Spleen (tissue), 7 donors: ENCODE data around the gene SBF1.

Experiments
- CTCF ChIP-seq, 11 experiments: fragments of 200-600 bp in 7 of 11; fragments of 450-650 bp in 4 of 11; sonication (generic) in 4 of 11; IDR thresholded peaks in 8 of 11; conservative IDR thresholded peaks in 3 of 11; 1 replicate in 7 of 11; 2 replicates in 4 of 11; pipeline versions ENCODE4 v1.4.0 to v1.8.0; 2016 to 2021; ENCODE audit warnings: antibody characterized with exemption in 11 of 11, inconsistent platforms in 4 of 11, mild to moderate bottlenecking in 1 of 11
- POLR2A ChIP-seq, 3 donors: fragments of 450-650 bp; IDR thresholded peaks; one replicate each; pipeline ENCODE4 v1.5.1; 2017; ENCODE audit warnings: antibody characterized with exemption in 3 of 3, mild to moderate bottlenecking in 1 of 3
- POLR2AphosphoS5 ChIP-seq, 3 donors: sonication (generic); formaldehyde crosslinking; IDR thresholded peaks; one replicate each; pipeline ENCODE4 v1.5.1; 2017; ENCODE audit warnings: antibody characterized with exemption in 3 of 3
- donor health status: DM: no; HTN: no; CAD: no; lungs with moderate emphysema.
- donor health status: DM: no; HTN: no; CAD: no.
- donor health status: DM: no; HTN: no; CAD: no.

DNA sequence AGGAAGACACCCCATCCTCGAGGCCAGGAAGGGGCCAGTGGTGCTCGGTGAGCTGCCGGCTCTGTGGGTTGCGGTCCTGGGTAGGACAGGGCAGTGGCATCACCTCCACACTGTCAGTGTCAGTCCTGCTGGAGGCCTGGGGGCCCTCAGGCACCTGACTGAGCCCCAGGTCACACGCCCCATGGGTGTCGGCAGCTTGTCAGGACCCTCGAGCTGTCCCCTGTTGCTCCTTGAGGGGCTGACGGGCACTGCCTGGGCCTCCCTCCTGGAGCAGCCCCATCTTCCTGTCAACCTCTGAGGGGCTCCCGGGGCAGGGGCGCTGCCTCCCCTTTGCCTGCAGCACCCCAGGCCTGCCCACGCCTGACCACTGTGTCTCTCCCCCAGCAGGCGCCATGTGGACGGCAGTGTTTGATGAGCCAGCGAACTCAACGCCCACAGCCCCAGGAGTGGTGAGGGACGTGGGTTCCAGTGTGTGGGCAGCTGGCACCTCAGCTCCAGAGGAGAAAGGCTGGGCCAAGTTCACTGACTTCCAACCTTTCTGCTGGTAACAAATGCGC, 35.4 kb downstream of the SBF1 start:
- TF ChIP-seq POLR2AphosphoS5 (IDR thresholded peaks at IDR 0.05): peak in 1 of 3 donors; percentile 16
- TF ChIP-seq CTCF (IDR thresholded peaks at IDR 0.05 in 8 of 11, conservative IDR thresholded peaks at IDR 0.05 in 3 of 11): no peak
- TF ChIP-seq POLR2A (IDR thresholded peaks at IDR 0.05): no peak
